HG03095 (cell line): ENCODE data around the gene TTC23.

Source experiments
- ATAC-seq: cut with Tn5 transposase; IDR thresholded peaks from one replicate; pipeline ENCODE4 v1.9.1; 2021; ENCODE audit warnings: moderate library complexity; ENCODE audit not compliant: unreplicated experiment

The TTC23 gene, protein sequence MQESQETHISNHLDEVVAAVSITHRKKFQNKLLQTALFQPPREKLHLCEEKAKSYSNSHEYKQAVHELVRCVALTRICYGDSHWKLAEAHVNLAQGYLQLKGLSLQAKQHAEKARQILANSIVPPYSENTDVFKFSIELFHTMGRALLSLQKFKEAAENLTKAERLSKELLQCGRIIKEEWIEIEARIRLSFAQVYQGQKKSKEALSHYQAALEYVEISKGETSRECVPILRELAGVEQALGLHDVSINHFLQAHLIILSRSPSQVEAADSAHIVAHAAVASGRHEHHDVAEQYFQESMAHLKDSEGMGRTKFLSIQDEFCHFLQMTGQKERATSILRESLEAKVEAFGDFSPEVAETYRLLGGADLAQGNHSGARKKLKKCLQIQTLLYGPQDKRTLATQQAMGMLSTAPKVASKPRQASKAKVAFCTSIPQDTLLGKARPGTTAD

DNA sequence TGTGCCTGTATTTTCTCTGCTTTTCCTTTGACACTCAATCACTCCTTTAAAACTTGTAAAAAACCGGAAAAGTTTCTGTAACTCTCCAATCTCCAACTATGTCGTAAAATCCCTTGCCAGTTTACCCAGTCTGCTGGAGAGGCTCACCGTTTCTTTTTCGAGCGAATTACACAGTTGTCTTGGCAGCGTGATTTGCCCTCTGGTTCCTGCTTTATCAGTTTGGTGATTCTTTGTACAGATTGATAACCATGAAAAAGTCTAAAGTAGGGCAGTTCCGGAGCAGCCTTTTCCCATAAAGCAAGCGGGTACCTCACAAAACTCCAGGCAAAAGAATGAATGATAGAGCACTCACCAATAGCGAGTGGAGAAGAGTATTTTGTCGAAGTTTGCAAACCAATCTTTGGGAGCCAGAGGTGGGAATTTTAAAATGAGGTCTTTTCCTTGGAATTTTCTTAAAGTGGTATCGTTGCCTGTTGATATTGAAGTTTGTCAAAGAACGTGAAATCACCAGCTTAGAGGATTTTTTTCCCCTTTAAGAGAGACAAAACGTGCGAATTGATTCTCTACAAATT lies at the start of gene TTC23:
TSS of gene TTC23 (minus strand) at position 312 of the 572 bp plus-strand sequence. CDS start 20,869 bp downstream, outside the sequence.
- no peak for ATAC-seq

DNA sequence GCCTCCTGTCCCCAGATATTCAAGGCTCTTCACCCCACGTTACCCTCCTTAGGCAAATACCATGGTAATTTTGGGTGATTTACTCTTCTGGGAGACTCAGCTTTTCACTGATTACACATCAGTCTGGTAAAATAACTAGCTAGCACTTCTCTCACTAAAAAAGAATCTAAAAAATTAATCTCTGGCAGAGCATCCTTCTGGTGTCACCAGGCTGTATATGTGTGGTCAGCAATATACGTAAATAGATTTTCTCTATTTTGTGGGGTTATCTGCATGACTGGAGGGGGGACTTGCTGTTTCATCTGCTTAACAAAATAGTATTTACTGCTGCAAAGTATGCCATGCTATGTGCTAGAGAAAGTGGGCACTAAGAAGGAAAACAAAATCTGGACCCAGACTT lies 47.0 kb upstream of the TTC23 start:
- ATAC-seq, result no peak

DNA sequence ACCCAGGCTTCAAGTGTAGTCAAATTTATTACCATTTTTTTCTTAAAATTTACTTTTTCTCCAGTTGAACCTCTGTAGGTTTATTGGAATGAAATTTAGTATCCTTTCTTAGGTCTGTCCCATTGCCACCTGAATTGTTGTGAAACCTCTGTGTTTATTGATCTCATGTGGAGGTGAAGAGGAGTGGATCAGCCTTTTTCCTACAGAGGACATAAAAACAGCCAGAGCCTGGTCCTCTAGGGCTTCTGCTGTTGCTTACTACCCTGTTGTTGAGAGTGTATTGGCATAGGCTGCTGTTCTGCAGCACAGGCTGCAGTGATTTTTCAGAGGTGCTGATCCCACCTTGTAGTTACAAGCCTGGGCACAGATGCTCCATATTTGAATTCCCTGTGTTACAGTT lies 46.5 kb upstream of the TTC23 start:
- no peak for ATAC-seq

DNA sequence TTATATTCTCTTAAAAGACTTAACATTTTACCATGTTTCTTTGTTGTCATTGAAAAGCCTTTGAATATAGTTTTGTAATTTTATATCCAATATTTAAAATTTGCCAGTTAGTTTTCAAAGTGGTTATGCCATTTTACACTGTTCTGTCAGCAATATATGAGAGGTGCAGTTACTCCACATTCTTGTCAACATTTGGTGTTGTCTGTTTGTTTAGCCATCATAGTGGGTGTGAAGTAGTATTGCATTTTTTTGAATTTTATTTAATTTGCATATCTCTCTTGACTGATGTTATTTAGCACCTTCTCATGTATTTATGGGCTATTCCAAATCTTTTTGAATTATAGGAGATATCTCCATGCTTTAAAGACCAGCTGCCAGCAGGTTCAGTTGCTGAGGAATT lies 42.3 kb upstream of the TTC23 start:
- ATAC-seq, result no peak

DNA sequence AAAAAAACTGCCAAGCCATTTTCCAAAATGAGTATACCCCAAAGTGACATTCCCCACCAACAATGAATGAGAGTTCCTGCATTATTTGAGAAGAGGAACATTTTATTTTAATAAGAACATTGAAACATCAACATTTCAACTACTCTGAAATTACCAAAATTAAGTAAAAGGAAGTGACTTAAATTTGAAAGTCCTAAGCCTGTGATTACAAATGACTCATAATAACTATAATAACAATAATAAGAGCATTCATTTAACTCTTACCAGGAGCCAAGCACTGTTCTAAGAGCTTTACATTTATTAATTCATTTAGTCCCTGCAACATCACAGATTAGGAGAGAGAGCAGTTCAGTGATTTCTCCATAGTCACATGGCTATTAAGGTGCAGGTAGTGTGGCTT lies 34.3 kb upstream of the TTC23 start:
- no peak for ATAC-seq

DNA sequence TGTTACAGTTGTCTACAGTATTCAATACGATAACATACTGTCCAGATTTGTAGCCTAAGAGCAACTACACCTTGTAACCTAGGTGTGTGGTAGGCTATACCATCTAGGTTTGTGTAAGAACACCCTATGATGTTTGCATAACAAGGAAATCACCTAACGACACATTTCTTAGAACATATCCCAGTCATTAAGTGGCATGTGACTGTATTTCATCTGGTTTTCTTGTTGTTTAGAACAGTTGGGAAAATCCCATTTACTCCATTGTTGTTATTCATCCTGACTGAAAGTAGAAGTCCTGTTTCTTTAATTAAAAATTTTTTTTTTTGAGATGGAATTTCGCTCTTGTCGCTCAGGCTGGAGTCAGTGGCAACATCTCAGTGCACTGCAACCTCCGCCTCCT lies 33.2 kb upstream of the TTC23 start:
- ATAC-seq, result no peak

DNA sequence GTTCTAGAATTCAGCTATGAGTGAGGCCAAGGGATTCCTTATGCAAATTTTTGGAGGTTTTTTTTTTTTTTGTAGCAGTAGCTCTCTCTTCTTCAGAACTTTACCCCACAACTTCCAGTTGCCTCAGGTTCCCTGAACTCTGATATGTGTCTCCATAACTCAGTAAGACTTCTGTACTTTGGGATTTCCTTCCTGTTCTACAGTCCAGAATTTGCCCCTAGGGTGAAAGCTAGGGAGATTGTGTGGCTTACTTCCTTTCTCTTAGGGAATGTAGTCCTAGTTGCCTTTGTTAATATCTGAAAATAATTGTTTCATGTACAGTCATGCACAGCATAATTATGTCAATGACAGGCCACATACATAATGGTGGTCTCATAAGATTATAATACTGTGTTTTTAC lies 32.7 kb upstream of the TTC23 start:
- ATAC-seq, result no peak

DNA sequence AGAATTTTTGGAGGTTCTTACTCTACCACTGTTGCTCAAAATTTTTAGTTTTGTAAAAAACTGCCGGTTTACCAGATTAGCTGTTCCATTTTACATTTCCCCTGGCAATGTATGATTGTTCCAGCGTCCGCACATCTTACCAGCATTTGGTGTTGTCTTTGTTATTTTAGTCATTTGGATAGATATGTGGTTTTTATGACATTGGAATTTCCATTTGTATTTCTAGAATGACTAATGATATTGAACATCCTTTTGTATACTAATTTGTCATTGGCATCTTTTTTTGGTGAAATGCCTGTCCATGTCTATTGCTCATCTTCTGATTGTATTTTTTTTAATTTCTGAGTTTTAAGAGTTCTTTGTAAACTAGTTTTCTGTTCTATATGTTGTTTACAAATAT lies 30.4 kb upstream of the TTC23 start:
- no peak for ATAC-seq

DNA sequence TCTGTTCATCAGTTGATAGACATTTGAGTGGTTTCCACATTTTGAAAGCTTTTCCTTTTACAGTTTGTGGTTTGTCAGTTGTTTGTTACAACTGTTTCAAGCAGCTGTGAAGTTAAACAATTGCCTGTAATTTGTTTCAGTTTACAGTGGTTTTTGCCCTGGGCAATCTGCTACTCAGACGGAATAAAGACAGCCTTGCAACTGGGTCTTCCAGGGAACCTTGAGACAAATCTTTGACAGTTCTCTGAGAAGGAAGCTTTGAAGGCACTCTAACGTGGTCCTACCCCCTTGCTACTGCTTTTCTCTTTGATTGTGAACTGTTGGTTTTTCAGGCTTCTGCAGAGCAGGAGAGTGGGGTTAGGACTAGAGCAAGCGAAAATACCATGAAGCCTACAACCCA lies 29.9 kb upstream of the TTC23 start:
- no peak for ATAC-seq

DNA sequence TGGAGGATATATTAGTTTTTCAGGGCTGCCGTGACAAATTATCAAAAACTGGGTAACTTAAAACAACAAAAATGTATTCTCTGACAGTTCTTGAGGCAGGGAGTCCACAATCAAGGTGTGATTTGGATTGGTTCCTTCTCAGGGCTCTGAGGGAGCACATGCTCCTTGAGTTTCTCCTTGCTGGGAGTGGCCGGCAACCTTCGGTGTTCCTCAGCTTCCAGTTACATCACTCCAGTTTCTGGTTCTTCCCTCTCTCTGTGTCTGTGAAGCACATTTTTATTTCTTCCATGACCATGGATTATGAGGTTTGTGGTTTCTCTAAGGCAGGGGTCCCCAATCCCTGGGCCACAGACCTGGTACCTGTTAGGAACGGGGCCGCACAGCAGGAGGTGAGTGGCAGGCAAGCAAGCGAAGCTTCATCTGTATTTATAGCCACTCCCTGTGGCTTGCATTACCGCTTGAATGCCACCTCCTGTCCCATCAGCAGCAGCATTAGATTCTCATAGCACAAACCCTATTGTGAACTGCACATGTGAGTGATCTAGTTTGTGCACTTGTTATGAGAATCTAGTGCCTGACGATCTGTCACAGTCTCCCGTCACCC lies 26.2 kb upstream of the TTC23 start:
- no peak for ATAC-seq

DNA sequence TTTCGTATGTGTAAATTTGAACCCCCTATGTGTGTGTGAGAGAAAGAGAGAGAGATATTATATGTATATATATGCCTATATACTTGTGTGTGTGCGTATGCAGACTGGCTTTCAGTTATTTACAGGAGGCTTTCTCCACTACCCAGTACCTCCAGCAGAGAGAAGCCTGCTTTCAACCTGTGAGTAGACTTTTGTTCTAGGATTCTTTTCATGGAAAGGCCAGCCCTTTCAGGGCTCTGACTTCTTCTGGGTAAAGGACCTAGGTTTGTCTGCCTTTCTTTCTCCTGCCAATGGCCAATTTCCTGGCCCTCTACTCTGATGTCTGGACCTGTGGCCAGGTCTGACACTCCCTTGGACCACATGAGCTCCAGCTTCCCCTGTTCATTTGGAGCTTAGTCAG lies 25.7 kb upstream of the TTC23 start:
- no peak for ATAC-seq

DNA sequence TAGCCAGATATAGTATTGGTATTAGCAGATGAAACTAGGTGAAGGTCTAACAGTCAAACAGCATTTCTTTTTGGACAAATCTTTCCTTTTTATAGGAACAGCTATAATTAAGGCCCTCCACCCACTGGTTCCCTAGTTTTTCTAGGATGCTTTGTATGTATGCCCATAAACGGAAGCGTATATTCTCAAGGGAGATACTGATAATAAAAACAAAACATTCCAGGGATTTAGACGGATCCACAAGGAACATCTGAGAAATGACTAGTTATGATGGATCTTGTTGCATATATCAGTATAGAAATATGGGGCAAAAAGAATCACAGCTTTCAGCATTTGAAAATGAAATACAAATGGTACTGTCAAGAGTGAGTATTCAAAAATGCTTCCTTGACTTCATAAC lies 24.4 kb upstream of the TTC23 start:
- no peak for ATAC-seq

DNA sequence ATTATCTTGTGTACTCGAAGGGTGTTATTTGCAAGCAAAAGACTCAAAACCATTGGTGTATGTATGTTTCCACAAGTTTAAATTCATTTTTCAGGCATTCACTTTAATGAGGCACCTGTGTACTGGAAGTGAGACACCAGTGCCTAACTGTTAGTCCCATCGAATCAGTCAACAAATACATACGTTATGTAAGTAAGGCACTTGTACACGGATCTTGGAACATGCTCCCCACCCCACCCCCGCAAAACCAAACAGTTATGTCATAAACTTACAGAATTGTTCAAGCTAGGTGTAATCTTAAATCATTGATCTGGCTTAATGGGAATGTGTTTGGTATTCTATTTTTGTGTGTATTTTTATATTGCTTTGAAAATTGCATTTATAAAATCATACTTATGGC lies 19.1 kb upstream of the TTC23 start:
- ATAC-seq, result no peak

DNA sequence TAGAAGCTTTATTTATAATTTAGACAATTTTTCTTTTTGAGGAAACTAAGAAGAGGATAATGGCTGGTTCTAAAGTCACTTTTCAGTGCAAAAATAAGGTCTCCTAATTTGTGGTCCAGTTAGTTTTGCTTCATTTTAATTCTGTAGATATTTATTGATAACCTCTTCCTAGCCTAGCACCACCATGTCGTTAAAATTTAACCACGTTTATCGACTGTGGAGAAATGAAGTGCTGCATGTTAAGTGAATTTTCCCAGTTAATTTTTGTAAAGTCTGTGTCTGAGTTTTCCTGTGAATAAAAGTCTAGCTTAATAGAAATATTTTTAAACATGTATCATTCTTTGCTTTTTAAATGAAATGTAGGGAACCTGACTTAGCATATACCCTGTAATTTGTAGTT lies 18.6 kb upstream of the TTC23 start:
- no peak for ATAC-seq

DNA sequence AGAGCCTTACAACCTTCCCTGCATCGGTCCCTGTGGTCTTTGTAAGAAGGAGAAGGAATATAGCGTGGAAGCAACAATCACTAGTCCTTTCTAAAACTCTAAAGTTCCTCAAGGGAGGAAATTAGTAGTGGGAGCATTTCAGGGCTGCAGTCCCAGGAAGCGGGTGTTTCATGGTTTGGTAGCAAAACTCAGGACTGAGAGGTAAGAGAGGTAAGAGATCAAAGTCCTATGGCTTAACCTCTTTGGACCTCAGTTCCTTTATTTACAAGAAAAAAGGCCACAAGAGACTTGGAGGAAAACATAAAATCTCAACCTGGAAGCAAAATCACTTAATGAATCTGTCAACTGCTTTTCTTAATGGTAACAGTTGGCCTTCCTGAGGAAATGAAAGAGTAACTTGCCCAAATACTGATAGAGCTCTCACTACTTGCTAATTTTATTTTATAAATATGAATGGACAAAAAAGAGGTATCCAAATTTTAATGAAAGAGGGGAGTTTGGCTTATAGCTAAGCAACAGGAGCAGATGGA lies 16.2 kb upstream of the TTC23 start:
- ATAC-seq, result no peak

DNA sequence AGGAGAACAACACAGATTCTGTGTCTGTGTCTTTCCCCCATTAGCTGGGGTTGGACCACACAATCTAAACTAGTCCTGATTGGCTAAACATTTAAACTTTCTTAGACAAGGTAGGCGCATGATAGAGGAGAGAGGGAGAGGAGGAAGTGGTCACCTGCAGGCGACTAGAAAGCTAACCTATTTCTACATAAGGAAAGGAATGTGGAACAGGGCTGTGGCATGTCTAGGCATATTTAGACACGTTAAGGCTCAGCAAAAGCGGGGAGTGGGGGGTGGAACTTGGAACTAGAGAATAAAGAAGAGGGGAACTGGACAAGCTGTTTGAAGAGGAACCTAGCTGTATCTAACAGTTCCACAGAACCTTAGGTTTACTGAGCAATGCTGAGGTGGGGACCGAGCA lies 14.7 kb upstream of the TTC23 start:
- no peak for ATAC-seq

DNA sequence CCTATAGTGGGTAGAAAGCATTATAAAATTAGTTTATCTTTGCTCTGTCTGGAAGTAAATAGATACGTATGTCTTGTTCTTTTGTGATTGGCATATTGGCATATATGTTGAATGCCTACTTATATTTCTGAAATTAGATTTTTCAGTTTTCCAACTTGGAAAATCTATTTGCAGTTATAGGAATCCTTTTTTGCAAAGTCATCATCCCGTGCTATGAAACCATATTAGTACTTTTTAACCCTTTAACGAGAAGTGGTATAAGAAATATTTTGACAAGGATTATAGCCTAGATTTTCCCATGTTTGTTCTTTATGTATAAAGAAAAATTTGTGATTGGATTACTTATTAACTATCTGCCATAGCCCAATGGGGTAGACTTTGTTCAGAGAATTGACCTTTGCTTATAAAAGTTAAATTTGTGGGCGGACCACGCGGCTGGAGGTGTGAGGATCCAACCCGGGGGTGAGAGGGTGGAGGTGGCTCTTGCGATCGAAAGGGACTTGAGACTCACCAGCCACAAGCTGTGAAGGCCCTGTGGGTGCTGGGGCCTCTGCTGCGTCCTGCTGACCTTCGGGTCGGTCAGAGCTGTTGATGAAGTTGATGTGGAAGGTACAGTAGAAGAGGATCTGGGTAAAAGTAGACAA lies 7.8 kb upstream of the TTC23 start:
- no peak for ATAC-seq

DNA sequence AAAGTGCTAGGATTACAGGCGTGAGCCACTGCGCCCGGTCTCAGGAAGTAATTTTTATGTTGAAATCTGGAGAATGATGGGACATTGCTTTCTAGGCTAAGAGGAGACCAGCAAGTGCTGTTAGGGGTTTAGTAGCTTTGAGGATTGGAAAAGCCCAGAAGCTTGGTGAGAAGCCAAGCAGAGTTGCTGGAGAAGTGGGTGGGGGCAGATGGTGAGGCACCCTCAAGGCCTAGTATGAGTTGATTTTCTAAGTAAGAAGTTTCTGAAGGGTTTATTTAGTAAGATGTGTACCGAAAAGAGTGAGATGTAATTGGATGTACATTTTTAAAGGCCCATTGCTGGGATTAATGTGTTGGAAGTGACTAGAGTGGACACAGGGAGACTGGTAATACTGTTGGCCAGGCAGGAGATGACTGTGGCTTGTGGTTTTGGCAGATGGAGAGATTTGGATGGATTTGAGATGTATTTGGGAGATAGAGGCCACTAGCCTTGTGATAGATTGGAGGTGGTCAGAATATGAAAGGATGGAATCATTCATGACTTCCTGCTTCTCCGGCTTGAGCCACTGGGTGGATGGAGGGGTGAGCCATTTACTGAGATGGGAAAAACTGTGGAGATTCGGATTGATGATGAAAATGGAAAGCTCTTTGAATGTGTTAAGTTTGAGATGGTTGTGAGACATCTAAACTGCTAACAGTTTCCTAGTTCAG lies 4.2 kb upstream of the TTC23 start:
- no peak for ATAC-seq

DNA sequence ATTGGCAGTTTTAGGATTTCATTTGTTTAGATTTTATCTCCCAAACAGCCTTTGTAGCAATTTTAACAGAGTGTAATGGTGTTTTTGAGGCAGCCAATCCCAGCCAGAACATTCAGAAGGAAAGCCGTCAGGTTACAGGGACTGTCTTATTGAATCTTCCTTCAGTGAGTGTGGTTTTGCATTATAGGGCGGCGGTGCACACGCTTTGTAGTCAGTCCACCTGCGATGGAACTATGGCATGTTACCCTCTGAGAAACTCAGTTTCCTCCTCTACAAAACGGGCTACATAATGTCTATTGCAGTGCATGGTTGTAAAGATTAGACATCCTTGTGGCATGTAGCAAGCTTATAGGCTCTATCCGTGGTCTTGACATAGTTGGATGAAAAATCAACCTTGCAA lies 2.9 kb upstream of the TTC23 start:
- ATAC-seq, result no peak

DNA sequence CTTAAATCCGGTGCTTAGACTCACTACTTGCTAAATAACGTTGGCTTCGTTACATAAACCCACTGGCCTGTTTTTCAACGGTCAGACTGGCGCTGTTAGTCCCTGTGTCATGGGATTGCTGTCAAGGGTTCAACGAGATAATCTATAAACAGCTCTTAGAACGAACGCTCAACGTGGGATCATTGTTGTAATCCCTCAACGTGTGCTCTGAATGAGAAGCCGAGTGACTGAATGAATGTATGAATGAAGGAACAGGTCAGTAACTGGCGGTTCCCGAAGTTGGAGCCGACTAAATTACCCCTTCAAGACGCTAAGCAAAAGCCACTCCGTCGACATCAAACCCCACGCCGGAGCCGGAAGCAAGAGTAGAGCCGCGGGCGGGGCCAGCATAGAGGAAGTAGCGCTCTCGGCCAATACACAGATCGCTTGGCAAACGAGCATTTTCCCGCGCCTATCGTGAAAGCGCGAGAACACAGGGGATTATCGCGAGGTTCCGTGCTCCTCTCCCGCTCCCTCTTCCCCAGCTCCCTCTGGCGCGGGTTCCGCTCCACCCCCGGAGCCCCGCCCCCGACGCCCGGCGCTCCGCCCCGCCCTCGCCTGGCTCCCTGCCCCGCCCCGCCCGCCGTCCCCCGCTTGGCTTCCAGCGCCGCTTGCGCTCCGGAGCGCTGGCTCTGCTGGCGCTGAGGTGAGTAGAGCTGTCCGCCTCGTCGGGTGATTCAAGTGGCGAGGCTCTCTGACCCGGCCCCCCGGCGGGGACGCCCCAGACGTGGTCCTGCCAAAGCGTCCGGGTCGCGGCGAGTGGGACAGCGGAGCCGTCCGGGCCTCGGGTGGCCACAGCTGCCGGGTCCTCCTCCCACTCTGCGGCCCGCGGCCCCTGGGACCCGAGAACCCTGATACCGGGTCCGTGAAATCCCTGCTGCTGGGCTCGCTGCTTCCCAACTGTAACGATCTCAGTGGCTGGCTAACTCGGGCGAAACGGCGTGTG lies 1.8 kb upstream of the TTC23 start, which contains the start of gene LRRC28:
TSS of gene LRRC28 (plus strand) at position 625 of the 985 bp plus-strand sequence. CDS start 4,477 bp downstream, outside the sequence.
- ATAC-seq, result peak; percentile 91
